ENCODE results near the gene EEF1AKMT2.

Gene EEF1AKMT2

DNA sequence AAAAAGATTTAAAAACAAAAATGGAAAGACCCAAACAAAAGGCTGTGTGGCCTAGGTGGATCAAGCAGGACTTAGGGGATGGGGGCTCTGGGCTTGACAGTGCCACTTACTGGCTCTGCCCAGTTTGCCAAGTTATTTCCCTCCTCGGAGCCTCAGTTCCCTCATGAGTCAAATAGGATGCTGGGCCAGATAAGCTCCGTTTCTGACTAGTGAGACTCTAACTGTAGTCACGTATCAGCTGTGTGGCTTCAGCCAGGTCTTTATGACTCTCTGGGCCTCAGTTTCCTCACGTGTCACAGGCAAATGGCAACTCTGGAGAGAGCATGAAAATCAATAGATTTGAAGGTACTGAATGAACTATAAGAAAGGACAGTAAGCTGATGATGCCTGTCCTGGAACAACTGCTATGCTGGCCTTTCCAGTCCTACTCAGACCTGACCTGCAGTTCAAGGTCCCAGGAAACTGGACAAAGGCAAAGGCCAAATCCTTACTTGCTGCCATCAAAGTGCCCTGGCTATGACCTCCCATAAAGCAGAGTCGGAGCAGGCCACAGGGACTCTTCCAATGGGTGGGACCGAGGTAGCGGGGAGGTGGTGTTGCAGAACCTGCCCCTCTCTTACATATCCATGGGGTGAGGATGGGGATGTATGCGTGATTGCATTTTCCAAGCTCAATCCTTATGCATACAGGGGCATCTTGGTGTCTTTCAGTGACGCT is 74.5 kb downstream of the EEF1AKMT2 start:
- DNase-seq (ENCODE audit: low spot score in 2 of 2) = no peak
- no peaks in the 10 kb centered on the region; the same call in 1 of the 2 replicates for H3K4me1 ChIP-seq
- H3K36me3 ChIP-seq (replicated peaks) = no peaks in the 10 kb centered on the region
- no peak overlapping the region for H3K4me3 ChIP-seq
- no peaks in the 10 kb centered on the region for H3K9me3 ChIP-seq
- in situ Hi-C loops (cut with MboI; ENCODE audit: low sequenced_read_pairs) = no loop called here
- H3K27me3 ChIP-seq (ENCODE audit: low read depth) = no peaks in the 10 kb centered on the region

DNA sequence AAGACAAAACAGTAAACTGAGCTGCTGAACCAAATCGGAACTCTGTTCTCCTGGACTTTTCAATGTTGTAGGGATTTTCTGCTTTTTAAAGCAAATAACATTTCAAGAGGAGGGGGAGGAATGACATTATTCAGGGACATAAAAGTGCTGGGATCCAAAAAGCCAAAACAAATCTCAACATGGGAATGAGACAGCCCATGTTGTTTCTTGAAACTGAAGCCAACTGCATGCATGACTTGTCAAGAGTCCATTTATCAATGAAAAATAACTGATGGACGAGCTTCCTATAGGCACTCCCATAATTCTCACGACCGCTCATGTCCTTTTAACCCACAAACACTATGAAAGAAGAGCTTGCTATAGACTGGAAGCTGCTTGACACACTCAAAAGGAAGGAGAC is 75.3 kb downstream of the EEF1AKMT2 start:
- H3K27me3 ChIP-seq (ENCODE audit: low read depth) = no peaks in the 10 kb centered on the region
- no peaks in the 10 kb centered on the region for H3K9me3 ChIP-seq
- no peaks in the 10 kb centered on the region; the same call in 1 of the 2 replicates for H3K4me1 ChIP-seq
- no peak overlapping the region for H3K4me3 ChIP-seq
- no peak for DNase-seq (ENCODE audit: low spot score in 2 of 2)
- in situ Hi-C loops (cut with MboI; ENCODE audit: low sequenced_read_pairs) = no loop called here
- no peaks in the 10 kb centered on the region for H3K36me3 ChIP-seq (replicated peaks)

GRCh38 chr10:124715439-124715838 is 76.2 kb downstream of the EEF1AKMT2 start:
- DNase-seq (ENCODE audit: low spot score in 2 of 2) = no peak
- Histone ChIP-seq H3K4me1 (no peaks in the 10 kb centered on the region; the same call in 1 of the 2 replicates), H3K36me3 (replicated peaks) (no peaks in the 10 kb centered on the region)

DNA sequence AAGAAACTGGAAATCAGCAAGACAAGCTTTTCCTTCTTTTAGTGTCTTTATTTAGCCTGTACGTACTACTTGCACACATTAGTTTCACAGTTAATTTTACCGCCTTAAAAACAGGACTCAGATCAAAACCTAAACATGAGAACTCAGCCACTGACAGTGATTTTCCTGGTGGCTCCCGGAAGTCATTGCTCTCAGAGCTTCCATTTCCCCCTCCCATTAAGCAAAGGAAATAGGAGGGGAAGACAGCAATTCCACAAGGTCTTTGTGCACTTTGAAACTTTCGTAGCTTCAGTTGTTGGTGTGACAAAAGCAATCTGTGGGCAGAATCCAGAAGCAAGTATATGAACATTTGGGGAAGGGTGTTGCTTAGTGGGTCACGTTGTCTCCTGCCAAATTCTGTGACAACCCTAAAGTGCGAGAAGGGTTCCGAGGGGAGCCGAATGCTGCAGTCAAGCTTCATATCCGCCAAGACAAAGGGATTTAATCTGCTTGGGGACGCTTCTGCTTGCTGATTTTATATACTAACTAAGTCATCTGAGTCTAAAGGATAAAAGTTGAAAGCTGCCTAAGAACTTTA is 77.9 kb downstream of the EEF1AKMT2 start:
- in situ Hi-C loops (cut with MboI; ENCODE audit: low sequenced_read_pairs) = no loop called here
- H3K4me3 ChIP-seq = no peak overlapping the region
- H3K4me1 ChIP-seq = no peaks in the 10 kb centered on the region
- H3K27me3 ChIP-seq (ENCODE audit: low read depth) = no peaks in the 10 kb centered on the region
- no peaks in the 10 kb centered on the region for H3K36me3 ChIP-seq (replicated peaks)
- no peaks in the 10 kb centered on the region for H3K9me3 ChIP-seq
- DNase-seq (ENCODE audit: low spot score in 2 of 2) = no peak

More at GRCh38 chr10:124715439-124715838, 76.2 kb downstream of the EEF1AKMT2 start:
- Histone ChIP-seq H3K27me3 (ENCODE audit: low read depth) (no peaks in the 10 kb centered on the region), H3K4me3 (no peak overlapping the region), H3K9me3 (no peaks in the 10 kb centered on the region)
- in situ Hi-C loops (cut with MboI; ENCODE audit: low sequenced_read_pairs) = no loop called here

DNA sequence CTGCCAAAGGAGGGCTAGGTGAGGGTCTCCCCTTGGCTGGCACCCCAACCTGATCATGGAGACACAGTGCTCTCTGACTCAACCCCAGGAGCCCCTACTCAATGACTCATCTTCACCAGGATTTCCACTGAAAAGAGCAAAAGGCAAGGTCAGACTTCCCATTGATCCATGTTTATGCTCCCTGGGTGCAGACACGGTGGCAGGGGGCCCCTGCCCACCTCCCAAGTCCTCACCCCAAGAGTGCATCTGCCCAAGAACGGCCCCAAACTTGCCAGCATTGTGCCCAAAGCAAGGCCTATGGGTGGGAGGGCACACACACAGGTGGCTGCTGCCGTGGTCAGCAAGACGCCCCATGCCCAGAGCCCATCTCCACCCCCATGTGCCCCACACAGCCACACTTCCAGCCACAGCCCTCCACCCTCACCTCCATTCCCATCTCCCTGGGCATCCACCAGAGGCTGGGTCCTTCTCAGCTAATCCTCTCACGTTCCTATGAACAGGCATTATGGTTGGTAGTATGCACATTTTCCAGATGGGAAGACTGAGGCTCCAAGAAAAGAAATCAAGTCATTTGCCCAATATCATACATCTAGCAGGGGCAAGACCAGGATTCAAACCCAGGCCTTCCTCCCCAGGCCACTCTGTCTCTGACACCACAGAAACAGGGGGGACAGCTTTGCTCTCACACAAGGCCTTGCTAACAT is 78.8 kb downstream of the EEF1AKMT2 start:
- Histone ChIP-seq H3K4me1 (no peaks in the 10 kb centered on the region), H3K9me3 (no peaks in the 10 kb centered on the region), H3K27me3 (ENCODE audit: low read depth) (no peaks in the 10 kb centered on the region), H3K4me3 (no peak overlapping the region), H3K36me3 (replicated peaks) (no peaks in the 10 kb centered on the region)
- no peak for DNase-seq (ENCODE audit: low spot score in 2 of 2)
- in situ Hi-C loops (cut with MboI; ENCODE audit: low sequenced_read_pairs) = no loop called here

- in situ Hi-C loops (cut with MboI; ENCODE audit: low sequenced_read_pairs) = no loop called here
- Histone ChIP-seq H3K27me3 (ENCODE audit: low read depth) (no peaks in the 10 kb centered on the region), H3K4me3 (no peak overlapping the region), H3K9me3 (no peaks in the 10 kb centered on the region), H3K36me3 (replicated peaks) (peaks cover 5% of the 10 kb centered on the region), H3K4me1 (no peaks in the 10 kb centered on the region)
- DNase-seq (ENCODE audit: low spot score in 2 of 2) = peak in 1 of 2 experiments; percentile 22
Measured at GRCh38 chr10:124711145-124711544, 80.5 kb downstream of the EEF1AKMT2 start.

- no peaks in the 10 kb centered on the region for H3K4me1 ChIP-seq
- in situ Hi-C loops (cut with MboI; ENCODE audit: low sequenced_read_pairs) = no loop called here
- H3K27me3 ChIP-seq (ENCODE audit: low read depth) = no peaks in the 10 kb centered on the region
- H3K9me3 ChIP-seq = no peaks in the 10 kb centered on the region
- no peak for DNase-seq (ENCODE audit: low spot score in 2 of 2)
- peaks cover 10% of the 10 kb centered on the region for H3K36me3 ChIP-seq (replicated peaks)
- no peak overlapping the region for H3K4me3 ChIP-seq
Measured at GRCh38 chr10:124710266-124710881, 81.3 kb downstream of the EEF1AKMT2 start.

DNA sequence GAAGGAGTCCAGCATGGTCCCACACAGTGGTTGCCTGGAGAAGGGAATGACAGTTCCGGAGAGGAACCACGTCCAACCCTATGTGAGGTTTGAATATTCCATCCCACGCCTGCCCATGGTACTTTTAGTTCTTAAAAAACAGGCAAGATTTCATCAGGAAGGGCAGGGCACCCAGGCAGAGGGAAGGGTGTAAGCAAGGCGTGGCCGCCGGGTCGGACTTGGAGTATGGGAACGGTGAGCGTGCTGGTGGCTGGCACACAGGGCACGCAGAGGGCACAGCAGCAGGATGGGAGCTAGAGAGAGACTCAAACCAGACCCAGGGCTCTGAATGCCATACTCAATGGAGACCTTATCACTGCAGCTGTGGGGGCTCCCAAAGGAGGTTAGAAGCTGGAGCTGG is 81.8 kb downstream of the EEF1AKMT2 start:
- Histone ChIP-seq H3K4me1 (no peaks in the 10 kb centered on the region), H3K9me3 (no peaks in the 10 kb centered on the region), H3K27me3 (ENCODE audit: low read depth) (no peaks in the 10 kb centered on the region), H3K36me3 (replicated peaks) (peaks cover 16% of the 10 kb centered on the region), H3K4me3 (no peak overlapping the region)
- no peak for DNase-seq (ENCODE audit: low spot score in 2 of 2)
- in situ Hi-C loops (cut with MboI; ENCODE audit: low sequenced_read_pairs) = no loop called here

- Histone ChIP-seq H3K4me1 (no peaks in the 10 kb centered on the region), H3K36me3 (replicated peaks) (peaks cover 21% of the 10 kb centered on the region), H3K9me3 (no peaks in the 10 kb centered on the region), H3K4me3 (no peak overlapping the region), H3K27me3 (ENCODE audit: low read depth) (no peaks in the 10 kb centered on the region)
- in situ Hi-C loops (cut with MboI; ENCODE audit: low sequenced_read_pairs) = no loop called here
- DNase-seq (ENCODE audit: low spot score in 2 of 2) = no peak
Measured at GRCh38 chr10:124708922-124709520, 82.7 kb downstream of the EEF1AKMT2 start.

- no peaks in the 10 kb centered on the region for H3K9me3 ChIP-seq
- H3K4me1 ChIP-seq = no peaks in the 10 kb centered on the region
- H3K27me3 ChIP-seq (ENCODE audit: low read depth) = no peaks in the 10 kb centered on the region
- no peak for DNase-seq (ENCODE audit: low spot score in 2 of 2)
- H3K4me3 ChIP-seq = no peak overlapping the region
- in situ Hi-C loops (cut with MboI; ENCODE audit: low sequenced_read_pairs) = no loop called here
- peaks cover 21% of the 10 kb centered on the region for H3K36me3 ChIP-seq (replicated peaks)
Measured at GRCh38 chr10:124708246-124708779, 83.4 kb downstream of the EEF1AKMT2 start.
